Suppressor macrophage treated with lipopolysaccharide for 4 hours (primary cell): ENCODE data around the gene MSN.
A peak's percentile ranks its signal among the peaks of the same experiment; 100 is the strongest.

ENCODE experiments used
- DNase-seq: peaks from one replicate; pipeline ENCODE4 v3.0.0-alpha.2; 2020

MSN gene

DNA sequence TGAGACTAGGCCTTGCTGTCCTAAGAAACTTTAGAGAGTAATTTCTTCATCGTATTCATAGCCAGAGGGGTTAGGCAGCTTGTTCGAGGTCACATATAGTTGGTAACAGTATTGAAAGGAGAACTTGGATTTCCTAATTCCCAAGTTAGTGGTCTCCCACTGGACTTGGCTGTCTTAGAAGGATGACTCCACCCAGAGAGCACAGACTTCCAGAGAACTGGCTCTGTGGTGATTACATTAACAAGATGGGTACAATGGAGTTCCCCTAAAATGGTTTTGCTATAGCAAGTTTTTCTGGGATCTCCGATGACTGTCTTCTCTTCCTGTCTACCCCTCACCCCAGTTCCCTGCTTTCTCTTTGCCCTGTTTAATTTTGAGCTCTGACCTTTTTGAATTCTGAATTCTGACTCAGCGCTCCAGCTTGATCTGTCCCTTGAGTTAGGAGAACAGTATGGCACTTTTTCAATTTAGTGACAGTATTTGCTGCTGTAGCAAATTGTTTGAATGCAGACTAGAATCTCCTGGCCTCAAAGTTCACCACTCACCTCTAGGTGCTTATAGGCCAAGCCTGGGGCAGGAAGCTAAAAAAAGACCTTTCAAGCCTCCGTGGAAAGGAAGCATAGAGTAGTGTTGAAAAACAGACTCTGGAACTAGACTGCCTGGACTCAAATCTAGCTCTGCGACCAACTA, 6.9 kb downstream of the MSN start:
- peak; percentile 82 for DNase-seq

DNA sequence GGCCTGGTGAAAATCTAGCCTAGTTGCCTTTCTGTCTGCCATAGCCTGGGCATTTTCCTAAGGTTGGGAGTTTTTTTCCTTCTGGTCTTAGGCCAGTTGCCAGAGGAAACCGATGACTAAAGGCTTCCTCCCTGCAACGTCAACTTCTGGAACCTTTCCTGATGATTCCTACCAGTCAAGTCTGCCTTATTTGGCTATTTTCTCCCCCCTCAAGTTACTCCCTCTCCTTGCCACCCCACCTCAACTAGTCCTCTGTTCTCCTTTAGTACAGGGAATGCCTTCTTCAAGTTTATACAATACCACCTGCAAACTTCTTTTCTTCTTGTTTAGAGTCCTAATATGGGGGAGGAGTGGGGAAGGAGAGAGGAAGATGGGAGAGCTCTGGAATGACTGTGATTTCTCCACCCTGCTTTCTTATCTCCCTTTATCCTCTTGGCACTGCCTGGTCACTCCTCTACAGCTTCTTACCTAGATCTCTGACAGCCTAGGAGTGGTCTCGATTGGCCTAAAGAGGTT, 10.6 kb downstream of the MSN start:
- DNase-seq, result peak; percentile 39

DNA sequence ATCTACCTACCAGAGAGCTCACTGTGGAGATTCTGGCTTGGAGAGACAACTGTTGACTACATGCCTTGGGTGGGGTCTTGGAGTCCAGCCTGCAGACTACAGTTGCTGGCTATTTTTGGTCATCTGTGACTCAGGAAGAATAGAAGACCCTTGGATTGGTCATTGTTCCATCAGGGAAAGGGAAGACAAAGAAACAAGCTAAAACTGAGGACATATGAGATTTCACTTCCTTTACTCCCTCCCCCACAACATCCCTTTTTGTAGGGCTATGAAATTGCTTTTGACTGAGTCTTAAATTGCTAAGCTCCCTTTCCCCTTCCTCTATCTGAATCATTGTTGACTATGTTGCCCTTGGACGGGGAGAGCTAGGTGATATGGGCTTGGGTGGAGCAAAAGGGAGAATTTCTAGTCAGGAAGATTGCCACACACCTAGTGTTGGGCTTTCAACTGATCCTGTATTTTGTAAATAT, 11.7 kb downstream of the MSN start:
- peak; percentile 71 for DNase-seq

DNA sequence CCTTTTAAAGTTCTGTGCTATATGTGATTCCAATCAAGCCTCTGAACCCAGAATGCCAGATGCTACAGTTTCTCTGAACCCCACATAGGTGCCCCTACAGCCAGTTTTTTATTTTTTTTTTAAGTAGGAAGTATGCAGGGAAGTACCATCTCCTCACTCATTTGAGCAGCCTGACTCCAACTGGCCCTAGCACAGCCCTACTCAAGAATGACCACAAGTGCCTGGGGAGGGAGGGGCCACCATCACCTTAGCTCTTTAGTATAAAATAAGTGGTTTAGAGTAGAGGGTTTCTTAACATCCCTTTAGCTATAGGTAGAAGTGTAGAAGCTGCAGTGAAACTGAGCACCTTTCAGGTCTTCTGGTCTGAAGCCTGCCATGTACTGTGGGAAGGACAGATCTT, 14.4 kb downstream of the MSN start:
- DNase-seq, result no peak

DNA sequence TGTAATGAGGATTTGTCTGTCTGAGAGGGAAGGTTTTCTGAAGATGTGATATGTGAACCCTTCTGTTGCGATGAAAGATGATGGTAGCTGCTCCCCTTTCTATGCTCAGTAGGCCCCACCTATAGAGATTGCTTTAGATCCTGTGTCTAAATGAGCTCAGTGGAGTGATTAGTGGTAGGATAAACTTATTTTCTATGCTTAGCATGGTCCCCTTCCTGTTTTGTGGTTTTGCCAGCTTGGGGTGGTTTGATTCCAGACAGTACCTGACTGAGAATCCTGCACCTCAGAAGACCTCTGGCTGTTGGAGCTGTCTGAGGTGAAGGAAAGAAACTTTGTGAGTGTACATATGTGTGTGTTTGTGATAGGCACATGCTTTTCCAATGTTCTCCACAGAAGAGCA, 17.7 kb downstream of the MSN start:
- no peak for DNase-seq

DNA sequence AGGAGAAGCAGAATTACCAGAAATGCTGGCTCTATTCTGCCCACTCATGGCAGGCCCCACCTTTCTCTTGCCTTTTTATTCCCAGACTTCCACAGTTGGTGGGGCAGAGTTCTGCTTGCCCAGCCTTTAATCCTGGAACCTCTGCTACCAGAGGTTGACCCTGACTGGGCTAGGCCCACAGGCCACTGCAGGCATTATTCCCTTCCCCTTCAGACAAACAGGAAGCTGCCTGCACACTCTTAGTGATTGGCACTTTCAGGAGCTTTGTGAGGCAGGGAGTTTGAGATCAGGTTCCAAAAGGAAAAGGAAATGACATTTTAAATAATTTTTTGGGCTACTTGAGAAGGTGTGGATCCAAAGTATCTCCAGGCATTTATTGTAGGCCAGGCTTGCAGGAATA, 18.8 kb downstream of the MSN start:
- DNase-seq, result no peak

DNA sequence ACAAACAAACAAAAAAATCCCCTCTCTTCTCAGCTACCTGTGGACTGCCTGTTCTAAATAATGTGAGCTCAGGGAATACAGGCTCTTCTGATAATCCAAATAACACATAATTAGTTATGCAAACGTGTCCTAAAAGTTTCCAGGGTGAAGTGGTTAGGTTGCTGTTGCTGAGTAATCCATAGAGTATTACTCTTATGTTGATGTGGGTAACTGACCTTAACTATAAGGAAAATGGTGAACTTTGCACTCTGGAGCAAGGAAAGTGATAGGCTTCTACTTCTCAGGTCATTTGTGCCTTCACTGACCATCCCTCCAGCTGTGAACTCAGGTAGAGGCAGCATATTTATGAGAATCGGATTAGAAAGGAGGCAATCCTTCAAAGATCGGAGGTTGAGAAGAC, 19.9 kb downstream of the MSN start:
- DNase-seq, result no peak

DNA sequence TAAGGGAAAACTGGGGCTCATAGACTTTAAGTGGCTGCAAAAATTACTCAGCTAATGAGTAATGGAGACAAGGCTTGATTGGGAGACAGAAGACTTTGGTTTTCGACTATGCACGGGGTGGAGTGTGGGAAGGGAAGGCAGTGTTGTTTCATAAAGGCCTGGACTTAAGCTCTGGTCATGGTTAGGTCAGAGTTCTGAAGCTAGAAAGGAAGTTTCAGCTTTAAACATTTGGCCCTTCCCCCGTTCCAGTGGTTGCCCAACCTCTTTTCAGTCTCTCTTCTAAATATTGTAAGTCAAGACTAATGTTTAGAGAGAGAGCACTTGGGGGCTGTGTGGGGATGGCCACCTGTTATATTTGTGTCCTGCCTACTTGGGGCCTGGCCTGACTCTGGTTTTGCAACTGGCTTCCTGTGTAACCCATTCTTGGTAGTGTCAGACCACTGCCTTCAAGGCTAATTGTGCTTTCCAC, 21.0 kb downstream of the MSN start:
- peak; percentile 80 for DNase-seq

DNA sequence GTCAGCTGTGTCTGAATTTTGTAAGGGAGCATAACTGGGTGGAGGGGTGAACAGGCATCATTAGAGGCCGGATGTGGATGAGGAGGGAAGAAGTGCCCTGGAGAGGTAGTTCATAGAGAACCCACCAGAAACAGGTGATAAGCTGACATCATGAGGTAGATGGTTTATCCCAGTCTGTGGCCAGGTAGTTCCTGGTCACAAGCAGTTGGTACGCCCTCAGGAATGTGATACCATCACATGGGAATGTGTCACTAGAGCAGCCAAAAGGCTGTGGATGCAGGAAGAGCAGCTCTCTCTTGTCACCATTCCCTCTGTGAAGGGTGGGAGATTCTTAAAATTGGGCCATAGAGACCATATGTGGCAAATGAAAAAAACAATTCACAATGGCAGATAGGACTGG, 21.9 kb downstream of the MSN start:
- no peak for DNase-seq

DNA sequence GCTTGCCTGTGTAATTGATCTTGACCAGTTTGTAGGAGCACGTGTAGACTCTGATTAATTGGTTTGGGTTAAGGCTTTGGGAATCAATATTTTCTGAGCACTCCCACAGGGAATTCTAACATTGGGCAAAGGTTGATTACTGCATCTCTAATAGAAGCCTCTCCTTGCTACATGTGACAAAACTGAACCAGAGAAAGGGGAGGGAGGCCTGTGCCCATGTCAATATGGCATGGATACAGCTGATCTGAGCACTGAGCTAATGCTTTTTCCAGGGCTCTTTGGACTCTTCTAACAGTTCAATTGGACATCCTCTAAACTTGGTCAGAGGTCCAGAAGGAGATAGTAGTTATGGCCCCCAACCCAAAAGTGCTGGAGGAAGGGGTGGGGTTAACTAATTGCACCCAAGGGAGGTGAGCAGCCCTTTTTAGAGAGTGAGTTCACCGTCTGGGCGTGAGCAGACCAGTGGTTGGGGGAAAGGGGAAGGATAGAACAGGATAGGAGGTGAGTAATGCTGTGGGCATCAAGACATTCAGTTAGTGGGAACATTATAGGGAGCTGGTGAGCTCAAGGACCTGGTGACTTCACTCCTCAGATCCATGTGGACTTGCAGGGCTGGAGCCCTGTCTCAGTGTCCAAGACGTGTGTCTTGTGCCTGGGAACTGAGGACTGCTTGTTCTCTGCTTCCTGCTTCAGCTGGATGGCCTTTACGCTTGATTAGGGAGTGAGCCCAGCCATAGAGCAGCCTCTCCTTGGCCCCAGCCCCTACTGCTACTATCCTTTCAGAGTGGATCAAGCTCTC, 22.8 kb downstream of the MSN start:
- DNase-seq, result peak; percentile 71

DNA sequence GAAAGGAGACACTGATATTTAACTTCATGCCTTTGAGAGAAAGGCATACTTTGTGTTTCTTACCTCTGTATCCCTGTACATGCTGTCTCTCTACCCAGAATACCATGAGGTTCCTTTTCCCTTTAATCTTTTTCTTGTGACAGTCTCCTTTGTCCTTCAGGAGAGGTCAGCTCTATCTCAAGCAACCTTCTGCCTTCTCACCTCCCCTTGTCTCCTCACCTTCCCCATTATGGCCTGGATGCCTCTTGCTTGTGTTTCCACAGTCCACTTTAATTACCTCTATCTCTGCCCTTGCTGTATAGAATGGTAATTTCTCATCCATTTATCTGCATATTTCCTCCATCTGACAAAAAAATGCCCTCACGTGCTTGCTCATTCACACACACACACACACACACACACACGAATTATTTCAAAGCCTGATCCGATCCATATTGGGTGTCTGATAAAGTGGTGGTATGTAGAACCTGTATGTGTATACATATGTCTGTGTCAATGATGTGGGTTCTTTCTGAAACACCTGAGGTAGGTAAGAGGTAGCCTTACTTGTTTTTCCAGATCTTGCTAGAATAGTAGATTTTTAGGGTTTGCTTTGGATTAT, 28.5 kb downstream of the MSN start:
- no peak for DNase-seq

DNA sequence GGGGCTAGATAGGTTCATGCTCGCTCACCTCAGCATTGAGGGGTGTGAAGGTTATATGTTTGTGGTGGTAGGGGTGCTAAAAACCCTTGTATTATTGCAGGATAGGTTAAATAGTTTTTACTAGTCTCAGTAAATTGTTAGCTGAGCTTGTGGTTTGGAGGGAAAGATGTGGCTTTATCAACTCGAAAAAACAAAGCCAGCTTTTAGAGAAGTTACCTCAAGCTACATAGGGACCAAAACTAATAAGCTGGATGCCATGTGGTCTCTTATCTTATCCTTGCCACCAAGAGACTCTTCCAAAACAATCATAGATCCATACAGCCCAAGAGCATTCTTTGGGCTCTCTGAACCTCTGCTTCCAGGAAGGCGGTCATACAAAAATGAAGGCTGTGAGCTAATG, 29.2 kb downstream of the MSN start:
- no peak for DNase-seq

DNA sequence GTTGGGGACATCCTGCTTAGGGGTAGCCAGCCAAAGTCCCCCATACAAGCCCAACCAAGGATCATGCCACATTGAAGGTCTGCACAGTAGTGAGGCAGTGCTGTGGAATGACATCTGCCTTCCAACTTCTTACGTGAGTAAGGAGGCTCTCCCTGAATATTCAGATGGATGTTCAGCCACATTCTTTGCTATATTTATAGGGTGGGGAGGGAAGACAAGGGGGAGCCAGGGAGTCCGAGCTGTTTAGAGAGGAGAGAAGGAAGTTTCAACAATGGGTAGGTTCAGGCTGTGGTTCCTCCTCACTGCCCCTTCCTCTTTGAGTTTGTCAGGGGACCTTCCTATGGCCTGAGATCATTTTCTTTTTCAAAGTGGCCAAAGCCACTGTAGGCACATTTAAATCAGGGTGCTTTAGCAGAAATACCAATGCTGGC, 29.8 kb downstream of the MSN start:
- DNase-seq, result peak; percentile 35

DNA sequence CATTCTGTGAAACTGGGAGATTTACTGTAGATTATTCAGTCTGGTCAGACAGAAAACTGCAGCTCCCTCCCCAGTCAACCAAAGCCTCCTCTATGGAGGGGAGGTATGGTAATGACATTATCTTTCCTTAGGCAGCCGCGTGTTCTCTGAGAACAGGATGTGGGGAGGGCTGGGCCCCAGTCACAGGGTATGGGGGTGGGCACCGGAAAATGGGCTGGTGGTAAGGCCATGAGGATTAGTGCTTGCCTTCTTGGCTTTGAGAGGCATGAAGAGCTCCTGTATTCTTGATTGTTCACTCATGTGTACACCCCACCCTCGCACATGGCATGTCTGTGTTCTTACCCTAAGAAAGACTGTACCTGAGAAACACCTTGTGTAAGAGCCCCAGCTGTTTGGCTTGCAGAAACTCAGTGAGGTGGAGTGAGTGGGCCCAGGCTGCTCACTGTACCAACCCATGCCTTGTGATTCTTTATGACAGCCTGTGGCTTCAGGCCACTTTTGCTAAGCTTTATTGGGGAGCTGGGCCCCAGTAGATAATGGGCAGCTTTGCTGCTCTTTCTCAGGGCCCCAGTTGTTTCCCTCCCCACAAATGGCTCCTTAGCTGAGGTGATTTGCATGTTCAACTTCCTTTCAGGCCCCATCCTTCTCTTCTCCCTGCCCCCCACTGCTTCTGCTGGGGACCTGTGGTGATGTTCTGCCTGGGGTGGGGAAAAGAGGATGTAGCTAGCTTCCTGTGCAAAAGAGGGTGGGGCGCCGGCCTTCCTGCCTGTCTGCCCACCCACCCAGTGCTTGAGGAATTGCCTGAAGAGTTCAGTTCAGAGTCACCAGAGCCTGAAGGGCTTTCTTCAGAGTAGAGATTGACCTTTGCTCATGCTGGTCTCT, 30.7 kb downstream of the MSN start:
- DNase-seq, result peak; percentile 65

DNA sequence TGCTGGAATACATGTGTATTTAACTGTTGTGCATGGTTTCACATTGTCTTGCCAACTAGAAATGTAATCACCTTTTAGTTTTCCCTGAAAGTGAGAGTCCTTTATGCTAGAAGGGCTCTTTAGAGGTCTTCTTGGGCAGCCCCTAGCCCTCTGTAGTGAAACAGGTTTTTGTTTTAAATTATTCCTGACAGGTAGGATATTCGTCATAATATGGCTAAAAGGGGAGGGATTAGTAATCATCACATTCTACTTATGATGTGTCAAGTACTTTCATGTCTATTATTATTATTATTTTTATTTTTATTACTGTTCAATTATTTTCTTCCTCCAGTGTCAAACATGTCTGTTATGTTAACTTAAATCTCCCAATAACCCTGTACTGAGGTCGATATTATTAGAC, 35.5 kb downstream of the MSN start:
- DNase-seq, result no peak

DNA sequence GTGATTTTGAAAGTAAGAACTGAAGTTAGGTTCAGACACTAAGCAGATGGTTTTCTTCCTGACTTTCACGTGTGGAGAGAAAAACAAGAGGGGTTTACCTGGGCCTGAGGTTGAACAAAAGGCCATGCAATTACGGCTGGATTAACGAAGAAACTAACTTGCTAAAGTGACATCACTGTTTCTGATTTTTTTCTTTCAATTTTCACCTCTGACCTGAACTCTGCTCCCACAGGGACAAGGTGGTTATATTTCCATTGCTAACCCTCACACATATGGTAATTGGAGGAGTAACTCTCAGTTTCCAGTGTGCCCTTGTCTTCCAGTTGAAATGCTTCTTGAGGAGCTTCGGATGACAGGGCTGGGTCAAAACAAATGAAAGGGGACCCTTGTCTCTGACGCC, 38.0 kb downstream of the MSN start:
- no peak for DNase-seq

DNA sequence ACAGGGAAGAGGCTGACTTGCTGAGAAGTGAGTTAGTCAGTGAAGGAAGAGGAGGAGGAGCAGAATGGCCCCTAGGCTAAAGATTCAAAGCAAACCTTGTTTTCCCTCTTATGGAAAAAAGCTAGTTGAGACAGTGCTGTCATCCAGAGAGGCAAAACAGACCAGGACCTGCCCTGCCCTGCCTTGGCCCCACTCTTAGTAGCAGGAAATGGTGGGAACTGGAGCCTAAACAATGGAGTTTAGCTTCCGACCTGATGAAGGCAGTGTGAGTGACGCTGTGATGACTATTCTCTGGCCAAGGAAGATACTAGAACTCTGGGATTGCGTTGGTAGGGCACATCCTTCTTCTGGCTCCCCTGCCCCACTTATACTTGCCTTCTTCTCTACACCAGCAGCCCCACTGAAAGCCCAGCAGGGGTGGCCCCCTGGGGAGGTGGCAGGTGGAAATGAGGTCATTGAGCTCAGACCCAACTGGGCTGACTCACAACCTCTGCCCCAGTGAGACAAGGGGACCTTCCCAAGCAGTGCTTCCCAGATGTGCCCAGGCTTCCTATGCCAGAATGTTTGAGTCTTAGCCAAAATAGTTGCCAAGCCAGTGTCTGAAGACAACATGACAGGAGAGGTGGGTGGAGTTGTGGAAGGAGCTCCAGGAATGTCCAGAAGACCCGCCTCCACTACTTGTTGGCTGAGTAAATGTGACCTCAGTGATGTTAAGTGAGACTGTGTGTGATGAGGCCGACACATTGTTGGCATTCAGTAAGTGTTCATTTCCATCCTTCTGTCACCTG, 38.8 kb downstream of the MSN start:
- DNase-seq, result peak; percentile 73

DNA sequence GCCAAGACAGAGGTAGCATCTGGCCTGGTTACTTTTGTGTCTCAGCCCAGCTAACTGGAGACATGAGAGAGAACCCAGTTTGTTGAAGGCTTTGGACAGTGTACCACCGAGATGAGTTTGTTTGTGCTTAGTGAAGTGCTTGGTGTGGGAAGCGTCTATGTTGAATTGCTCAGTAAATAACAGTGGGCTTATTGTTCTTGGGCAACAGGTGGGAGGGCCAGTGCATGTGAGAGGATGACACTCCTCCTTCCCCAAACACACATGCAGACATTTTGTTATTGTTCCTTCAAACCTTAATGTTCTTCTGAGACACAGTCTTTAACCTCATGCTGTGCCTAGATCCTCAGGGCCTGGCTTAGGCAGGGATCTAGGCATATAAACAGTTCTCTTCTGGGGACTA, 39.7 kb downstream of the MSN start:
- no peak for DNase-seq

DNA sequence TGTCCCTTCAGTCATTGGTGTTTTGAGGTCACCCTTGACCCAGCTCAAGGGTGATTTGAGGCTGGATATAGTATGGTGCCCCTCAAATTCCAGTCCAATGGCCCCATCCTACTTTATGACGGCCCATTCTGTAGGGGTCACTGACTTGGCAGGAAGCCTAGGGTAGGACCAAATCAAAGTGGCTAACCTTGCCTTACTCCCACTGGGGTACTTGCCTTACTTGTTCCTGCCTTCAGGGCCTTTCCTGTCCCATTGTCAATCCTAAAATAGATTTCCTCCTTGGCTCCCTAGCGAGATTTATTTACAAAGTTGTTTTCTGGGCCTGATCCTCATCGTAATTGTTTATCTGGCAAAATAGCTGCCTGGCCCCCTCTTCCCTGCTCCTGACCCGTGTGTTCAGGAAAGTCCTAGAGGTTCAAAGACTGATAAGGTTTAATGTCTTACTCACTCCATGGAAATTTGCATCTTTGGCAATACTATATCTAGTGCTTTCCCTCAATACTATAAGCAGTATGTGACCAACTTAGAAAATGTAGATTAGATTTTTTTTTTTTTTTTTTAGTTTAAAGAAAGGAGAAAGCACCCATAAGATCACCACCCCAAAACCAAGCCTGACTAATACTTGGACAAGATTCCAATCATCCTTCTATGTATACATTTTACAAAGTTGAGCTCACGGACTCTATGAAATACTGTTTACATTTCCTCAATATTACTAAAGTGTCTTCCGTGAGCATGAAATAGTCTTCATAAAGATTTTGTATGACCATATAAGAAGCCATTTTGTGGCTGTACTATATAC, 44.8 kb downstream of the MSN start:
- no peak for DNase-seq

DNA sequence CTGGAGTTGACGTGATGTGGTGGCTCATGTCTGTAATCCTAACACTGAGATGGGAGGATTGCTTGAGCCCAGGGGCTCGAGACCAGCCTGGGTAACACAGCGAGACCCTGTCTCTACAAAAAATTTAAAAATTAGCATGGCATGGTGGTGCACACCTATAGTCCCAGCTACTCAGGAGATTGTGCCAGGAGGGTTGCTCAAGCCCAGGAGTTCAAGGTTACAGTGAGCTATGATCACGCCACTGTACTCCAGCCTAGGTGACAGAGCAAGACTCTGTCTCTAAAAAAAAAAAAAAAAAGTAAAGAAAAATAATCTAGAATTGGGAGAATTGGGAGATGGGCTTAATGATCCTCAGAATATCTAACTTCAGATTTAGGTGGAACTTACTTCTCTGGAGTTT, 51.1 kb downstream of the MSN start:
- no peak for DNase-seq

DNA sequence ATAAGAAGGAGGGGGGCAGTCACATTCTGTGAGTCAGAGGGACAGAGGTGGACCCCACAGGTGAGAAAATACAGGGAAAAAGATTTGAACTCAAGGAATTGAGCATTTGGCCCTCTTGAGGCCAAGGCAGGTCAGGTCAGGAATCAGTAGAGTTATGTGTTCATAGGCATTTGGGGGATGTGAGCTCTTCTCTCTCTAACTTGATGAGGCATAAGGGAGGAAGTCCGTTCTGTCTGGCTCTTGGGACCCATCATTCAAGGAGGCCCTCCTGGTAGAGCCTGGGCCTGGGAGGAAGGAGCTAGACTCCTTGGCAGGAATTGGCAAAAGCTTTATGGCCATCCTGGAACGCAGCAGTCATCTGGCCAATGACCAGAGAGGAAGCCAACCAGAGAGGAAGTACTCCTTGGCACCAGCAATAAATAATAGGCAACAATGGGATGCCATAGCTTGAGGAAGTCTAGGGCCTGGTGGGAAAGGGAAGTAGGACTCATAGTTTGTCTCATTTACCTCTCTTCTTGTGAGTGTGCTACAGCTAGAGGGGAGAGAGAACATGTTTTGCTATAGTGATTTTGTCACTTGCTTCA, 53.0 kb downstream of the MSN start:
- DNase-seq, result peak; percentile 62
